GM15510 (cell line): ENCODE measurements around the gene CAPN8.

Experiments used
- POLR2A ChIP-seq: IDR thresholded peaks from 3 replicates; pipeline ENCODE4 v1.6.1; 2011; ENCODE audit warnings: borderline replicate concordance; ENCODE audit not compliant: insufficient read length; ENCODE audit errors: extremely low read depth

Gene CAPN8

DNA sequence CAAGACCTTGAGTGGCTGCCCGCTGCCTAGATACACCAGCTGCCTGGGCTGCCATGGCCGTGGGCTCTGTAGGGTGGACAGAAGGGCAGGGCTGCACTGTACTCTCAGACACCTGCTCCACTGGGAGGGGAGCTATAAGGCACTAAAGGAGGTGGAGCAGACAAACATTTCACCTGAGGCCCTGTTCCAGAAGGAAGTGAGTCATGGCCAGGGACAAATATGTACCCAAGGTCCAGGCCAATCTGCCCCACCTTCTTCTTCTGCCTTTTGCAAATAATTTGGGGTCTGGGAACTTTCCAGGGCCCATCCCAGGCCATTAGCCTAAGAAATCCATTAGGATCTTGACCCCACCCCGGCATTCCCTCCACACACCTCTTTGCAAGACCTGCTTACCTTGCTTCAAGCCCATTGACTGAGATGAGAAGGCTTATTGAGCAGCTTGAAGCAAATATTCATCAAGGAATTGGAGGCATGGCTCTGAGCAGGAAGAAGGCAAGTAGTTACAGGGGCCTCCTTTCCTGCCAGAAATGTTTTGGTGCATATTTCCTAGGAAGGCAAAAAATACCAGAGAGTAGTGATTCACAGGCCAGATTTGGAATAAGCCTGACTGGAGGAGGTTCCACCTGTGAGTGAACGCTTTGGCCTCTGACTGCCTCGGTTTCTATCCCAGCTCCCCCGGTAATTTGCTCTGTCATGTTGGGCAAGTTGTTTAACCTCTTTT, at the start of gene CAPN8:
TSS of gene CAPN8 (minus strand) at position 110 of the 721 bp plus-strand sequence. CDS start at position 55, 55 bp downstream.
- no peak for TF ChIP-seq POLR2A

DNA sequence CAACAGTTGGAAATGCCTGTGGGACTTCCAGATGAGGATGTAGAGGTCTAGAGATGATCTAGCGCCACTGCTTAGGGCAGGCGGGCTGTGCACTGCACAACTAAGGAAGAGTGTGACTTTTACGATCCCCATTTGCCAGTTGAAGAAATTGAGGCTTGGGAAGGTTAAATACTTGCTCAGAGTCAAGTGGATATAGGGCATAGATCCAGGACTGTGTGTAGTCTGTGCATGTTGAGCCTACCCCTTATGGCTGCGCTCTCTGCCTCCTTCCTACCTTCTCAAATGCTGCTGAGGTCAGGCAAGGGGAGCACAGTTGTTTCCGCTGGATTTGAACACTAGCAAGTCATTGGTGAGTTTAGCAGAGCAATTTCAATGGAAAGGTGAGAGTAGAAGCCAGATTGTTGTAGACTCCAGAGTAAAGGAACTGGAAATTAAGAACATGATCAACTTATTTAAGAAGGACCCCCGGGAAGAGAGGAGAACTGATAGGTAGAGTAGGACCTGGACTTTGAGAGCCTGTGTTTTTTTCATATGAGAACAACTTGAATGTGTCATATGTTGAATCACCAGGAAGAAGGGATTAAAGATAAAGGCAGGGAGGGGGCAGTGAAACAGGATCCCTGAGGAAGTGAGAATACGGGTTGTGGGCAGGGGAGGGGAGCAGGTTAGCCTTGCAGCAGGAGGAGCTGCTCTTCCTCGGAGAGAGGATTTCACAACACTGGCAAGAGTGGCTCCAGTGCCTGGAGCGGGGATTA, 49.5 kb upstream of the CAPN8 start:
- TF ChIP-seq POLR2A: no peak

DNA sequence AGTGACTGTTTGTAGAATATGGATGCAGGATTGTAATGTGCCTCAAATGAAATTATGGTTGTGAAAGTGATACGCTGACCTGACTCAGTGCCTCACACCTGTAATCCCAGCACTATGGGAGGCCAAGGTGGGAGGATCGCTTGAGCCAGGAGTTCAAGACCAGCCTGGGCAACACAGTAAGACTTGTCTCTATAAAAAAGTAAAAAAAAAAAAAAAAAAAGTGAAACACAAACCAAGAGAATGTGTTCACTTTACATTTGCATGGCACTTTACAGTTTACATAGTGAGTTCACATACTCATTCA, 48.9 kb upstream of the CAPN8 start:
- no peak for TF ChIP-seq POLR2A

DNA sequence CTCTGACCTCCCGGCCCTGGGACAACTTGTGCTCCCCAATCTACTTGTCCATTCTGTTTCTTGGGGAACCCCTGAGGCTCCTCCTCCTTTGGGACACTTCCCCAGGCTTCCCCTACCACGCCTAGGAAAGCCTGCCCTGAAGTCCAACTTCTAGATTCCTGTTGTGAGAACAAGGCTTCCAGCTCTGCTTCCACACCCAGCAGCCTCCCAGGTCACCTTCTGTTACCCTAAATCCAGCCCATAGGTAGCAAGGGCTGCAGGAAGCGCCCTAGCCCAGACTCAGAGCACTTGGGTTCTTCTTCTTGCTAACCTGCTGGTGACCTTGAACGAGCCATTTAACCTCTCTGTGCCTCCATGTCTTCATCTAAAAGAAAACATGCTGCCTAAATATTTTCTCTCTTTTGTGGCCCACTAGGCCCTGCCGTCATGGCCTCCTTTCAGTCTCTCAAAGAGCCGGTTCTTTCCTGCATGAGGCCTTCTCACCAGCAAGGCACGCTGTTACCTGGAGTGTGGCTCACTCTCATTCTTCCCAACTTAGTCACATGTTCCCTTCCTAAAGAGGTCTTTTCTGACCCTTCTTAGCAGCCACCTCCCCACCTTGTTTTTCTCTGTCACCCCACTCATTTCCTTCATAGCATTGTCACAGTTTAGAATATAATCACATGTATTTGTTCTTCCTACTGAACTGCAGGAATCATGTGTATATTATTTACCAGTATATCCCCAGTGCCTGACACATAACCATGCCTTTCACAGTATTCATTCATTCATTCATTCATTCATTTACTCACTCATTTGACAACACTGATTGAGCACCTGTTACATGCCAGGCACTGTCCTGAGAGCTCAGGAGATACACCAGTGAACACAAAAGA, 48.3 kb upstream of the CAPN8 start:
- TF ChIP-seq POLR2A: no peak

DNA sequence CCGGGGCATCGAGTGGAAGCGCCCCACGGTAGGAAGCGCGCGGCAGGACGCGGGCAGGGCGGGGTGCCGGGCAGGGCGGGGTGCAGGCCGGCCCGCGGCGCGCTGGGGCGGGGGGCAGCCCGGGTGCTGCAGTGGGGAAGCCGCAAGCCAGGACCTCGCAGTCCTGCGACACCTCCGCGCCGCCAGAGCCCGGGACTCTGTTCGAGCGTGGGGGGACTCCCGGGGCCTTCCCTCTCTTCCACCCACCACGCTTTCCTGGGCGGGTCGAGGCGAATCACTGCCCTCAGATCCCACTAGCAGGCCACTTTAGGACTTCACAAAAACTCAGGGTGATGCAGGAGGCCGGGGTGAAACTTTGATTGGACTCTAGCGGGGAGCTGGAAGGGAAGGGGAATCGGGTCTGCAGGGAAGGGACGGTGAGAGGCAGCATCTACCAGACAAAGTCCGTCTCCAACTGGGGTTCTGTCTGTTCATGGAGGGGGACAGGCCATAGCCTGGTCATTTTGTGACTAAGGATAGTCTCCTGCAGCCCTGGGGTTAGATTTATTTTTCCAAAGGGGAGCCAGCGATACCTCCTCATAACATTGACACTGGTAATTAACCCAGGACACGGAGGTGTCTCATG, 47.5 kb upstream of the CAPN8 start:
- no peak for TF ChIP-seq POLR2A

DNA sequence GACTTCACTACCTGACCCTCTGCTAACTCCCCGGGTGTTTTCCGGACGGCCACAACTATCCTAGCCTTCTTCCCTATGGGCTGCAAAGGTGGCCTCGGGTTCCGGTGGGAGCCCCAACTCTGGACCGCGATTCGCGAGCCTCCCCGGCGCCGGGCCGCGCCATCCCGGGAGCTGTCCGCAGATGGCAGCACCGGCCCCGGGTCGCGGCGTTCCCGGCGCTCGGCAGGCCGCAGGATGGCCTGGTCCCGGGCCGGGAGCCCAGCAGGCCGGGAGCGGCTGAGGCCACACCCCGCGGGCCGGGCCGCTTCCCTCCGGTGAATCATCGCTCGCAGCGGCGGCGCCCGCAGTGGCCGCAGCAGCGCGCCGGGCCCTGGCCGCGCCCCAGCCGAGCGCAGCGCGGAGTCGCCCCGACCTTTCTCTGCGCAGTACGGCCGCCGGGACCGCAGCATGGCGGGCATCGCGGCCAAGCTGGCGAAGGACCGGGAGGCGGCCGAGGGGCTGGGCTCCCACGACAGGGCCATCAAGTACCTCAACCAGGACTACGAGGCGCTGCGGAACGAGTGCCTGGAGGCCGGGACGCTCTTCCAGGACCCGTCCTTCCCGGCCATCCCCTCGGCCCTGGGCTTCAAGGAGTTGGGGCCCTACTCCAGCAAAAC, 46.8 kb upstream of the CAPN8 start, which contains the start of gene CAPN2:
TSS of gene CAPN2 (plus strand) at position 346 of the 656 bp plus-strand sequence. CDS start at position 448, 102 bp downstream.
- peak; percentile 44 for TF ChIP-seq POLR2A

DNA sequence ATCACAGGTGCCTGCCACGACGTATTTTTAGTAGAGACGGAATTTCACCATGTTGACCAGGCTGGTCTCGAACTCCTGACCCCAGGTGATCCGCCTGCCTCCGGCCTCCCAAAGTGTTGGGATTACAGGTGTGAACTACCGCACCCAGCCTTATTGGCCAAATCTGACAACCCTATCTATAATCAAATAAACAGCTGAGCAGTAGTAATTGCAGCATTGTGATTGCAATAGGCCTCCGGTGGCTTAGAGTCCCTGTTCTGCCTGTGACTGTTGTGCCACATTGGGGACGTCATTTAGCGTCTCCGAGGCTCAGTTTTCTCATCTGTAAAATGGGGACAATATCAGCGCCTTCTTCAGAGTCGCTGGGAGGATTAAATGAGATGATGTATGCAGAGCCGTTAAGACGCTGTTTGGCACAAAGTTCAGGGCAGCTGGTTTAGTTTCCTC, 46.3 kb upstream of the CAPN8 start:
- no peak for TF ChIP-seq POLR2A

DNA sequence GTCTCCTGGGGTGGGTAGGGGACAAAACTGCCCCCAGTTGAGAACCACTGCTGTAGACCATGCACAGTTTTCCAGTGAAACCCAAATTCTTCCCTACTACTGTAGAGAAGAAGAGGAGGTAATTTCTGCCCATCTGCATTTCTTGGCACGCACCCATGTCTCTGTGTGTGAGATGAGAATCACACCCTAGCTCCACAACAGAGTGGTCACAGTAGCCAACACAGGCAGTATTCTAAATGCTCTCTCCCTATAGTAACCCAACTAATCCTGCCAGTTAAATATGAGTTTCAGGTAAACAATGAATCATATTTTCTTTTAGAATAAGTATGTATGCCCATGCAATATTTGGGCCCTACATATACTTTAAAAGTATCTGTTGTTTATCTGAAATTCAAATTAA, 45.7 kb upstream of the CAPN8 start:
- TF ChIP-seq POLR2A: no peak

DNA sequence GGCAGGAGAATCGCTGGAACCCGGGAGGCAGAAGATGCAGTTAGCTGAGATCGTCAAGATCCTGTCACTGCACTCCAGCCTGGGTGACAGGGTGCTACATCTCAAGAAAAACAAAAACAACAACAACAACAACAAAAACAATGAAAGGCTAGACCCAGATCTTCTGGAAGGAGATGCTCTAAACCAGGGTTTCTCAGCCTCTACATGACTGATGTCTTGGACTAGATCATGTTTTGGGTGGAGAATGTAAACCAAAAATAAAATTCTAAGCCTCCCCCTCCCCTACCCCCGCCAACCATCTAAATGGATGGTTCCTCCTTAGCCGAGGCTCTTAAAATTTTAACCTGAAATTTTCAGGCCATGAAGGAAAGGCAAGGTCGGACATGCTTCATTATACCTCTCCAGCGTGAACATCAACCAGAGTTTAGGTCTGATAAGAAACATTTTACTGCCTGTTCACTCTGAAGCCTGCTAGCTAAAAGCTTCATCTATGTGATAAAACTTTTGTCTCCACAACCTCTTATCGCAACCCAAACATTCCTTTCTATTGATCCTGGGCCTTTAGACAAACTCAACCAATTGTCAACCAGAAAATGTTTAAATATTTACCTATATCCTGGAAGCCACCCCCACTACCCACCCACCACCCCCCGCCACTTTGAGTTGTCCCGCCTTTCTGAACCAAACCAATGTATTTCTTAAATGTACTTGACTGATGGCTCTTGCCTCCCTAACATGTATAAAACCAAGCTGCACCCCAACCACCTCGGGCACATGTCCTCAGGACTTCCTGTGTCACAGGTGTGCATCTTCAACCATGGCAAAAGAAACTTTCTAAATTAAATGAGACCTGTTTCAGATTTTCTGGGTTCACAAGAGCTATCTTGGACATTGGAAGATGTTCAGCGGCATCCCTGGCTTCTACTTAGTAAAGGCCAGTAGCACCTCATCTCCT, 45.0 kb upstream of the CAPN8 start:
- TF ChIP-seq POLR2A: no peak

DNA sequence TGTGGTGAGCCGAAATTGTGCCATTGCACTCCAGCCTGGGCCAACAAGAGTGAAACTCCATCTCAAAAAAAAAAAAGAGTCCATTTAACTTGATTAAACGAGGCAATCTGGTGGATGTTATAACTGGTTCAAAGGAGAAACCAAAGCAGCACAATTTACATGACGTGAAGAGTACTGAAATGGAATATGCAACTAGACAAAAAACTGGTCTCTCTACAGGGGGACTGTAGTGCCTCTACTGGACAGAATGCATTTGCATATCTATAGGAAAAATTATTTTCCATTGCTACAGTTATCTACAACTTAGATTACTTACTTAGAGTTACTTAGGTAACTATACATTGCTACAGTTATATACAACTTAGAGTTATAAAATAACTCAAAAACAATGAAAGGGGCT, 44.1 kb upstream of the CAPN8 start:
- no peak for TF ChIP-seq POLR2A

DNA sequence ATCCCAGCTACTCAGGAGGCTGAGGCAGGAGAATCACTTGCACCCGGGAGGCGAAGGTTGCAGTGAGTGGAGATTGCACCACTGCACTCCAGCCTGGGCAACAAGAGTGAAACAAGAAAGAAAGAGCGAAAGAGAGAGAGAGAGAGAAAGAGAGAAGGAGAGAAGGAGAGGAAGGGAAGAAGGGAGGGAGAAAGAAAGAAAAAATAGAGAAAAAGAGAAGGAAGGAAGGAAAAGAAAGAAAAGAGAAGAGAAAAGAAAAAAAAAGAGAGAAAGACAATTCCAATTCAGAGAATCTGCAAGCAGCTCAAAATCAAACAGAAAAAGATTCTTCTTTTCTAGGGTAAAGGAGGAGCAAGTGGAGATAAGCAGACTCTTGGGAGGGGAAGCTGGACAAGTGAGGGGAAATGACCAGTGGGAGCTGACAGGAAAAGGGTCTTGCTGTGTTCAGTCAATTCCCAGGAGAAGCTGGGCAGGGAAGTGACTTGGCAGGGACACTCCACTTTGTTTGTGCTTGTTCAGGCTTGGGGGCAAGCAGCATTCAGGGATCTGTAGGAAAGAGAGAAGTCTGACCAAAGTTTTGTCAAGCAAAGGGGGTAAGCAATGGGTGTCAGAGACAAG, 43.3 kb upstream of the CAPN8 start:
- TF ChIP-seq POLR2A: no peak

DNA sequence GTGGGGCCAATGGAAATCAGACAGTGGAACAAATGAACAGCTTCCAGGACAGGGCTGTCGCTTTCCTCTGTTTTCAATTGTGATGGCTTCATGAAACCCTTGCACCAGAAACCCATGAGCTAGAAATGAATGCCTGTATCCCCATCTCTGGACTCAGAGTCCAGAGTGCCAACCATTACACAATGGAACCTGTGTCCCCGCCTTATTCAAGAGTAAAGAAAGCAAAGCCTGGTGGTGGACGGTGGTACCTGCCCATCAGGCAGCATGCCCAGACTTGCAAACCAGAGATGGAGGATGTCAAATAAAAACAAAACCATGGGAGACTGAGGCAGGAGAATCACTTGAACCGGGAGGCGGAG, 42.5 kb upstream of the CAPN8 start:
- no peak for TF ChIP-seq POLR2A

DNA sequence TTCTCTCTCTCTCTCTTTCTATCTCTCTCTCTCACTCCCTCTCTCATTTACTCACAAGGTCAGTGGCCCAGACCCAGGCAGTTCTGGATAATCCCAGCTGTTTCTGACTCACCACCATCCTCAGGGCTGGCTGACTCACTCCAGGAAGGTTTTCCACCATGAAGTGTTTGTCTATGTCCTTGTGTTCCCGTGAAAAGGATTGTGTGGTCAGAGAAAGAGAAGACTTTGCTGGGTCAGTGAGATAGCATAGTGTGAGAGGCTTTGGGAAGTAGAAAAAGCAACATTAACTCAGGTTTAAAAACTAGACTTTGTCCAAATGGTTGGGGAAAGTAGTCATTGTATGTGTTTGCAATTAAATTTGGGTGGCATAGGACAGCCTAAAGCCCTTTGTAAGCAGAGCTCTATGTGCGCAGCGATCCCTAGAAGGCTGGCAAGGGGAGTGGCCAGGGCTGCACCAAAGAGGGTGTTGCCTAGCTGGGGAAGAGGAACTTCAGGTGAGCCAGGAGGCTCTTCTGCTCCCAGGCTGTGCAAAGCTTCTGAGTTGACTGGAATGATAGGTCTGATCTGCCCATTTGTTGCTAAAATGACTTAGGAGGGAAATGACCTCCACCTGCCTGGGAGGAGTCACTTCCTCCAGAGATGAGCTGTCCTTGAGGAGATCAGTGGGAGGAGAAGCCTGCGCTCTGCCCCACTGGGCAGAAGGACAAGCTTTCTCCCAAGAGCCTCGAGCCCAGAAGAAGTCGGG, 41.9 kb upstream of the CAPN8 start:
- no peak for TF ChIP-seq POLR2A
